Stimulated activated CD4-positive, alpha-beta T cell treated with anti-CD3 and anti-CD28 coated beads, Interleukin-15, amount 100 ng/mL, for 1 hour (primary cell): ENCODE results near the gene PRKCZ.

Experiments
- DNase-seq, 2 donors: peaks; one replicate each; pipeline ENCODE4 v3.0.0-alpha.2; 2020; ENCODE audit warnings: low read depth in 1 of 2, low spot score in 1 of 2

PRKCZ gene

DNA sequence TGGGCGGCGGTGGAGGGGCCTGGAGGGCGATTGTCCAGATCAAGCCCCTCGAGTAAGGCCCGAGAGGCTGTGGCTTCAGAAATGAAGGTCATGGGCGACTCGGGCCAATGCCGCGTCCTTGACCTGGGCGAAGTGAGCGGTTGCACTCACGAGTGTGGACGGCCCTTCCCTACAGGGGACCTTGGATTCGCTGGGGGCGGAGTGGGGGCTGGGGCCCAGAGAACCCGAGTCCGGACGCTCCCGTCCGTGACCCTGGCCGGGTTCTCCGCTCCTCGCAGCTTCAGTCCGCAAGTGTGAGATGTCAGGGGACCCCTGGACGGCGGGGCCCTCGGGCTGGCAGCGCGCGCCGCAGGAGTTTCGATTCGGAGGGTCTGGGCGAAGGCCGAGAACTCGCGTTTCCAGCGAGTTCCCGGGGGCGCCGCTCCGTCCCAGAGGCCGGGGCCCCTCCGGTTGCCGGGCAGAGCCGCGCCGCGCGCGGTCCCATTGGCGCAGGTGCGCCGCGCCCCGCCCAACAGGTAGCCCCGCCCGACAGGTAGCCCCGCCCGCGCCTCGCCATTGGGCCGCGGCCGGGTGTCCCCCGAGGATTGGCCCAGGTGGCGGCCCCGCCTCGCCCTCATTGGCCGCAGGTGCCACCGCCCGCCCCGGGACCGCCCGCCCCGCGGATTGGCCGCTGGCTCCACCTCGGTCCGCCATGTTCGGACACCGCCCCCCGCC lies at the start of gene PRKCZ:
Gene PRKCZ (plus strand): TSS at position 694 of the 714 bp plus-strand sequence. CDS start 220 bp downstream, outside the sequence.
- DNase-seq, result peak; percentile 91 to 94

DNA sequence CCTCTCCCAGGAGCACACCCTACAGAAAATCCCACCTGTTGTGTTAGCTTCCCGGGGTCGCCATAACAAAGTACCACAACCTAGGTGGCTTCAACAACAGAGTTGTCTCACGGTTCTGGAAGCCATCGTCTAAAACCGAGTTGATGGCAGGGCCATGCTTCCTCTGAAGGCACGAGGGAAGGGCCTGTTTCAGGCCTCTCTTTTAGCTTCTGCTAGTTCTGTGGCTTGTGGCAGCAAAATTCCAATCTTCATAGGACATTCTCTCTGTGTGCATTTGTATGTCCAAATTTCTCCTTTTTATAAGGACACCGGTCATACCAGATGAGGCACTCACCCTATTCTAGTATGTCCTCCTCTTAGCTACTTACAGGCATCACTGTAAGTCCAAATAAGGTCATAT lies 49.8 kb upstream of the PRKCZ start:
- no peak for DNase-seq

DNA sequence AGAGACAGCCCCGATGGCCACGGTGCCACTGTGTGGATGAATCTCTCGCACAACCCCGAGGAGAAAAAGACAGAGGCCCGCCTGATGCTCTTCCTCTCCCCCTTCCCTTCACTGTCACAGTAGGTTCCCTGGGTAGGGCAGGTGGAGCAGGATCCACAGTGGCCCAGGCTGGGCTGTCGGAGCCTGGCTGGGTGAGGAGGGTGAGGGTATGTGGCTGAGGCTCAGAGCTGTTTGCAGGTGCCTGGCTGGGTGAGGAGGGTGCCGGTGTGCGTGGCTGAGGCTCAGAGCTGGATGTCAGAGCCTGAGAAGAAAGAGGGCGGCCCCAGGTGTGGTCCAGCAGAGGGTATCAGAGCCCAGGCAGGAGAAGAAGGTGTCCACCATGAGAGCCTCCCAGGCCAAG lies 49.4 kb upstream of the PRKCZ start:
- no peak for DNase-seq

DNA sequence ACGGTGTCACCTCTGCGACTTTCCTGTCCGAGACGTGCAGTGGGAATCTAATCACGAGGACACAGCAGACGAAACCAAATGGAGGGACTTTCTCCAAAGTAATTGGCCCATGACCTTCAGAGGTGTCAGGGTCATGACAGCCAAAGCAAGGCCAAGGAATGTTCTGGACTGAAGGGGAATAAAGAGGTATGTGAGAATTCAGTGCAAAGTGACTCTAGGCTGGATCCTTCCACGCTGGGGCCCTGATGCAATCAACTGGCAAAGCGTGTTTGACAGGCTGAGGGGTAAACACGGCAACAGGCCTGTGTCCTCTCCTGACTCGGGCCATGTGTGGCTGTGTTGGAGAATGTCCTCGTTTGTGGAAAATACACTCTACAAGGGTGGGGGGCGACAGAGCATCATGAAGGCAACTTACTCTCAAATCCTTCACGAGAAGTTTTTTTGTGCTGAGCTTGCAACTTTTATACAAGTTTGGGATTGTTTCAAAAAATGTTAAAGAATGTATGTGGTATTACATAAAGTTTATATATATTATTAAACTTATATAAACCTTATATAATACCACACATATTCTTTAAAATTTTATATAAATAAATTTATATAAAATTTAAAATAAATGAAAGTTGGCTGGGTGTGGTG lies 48.3 kb upstream of the PRKCZ start:
- no peak for DNase-seq

DNA sequence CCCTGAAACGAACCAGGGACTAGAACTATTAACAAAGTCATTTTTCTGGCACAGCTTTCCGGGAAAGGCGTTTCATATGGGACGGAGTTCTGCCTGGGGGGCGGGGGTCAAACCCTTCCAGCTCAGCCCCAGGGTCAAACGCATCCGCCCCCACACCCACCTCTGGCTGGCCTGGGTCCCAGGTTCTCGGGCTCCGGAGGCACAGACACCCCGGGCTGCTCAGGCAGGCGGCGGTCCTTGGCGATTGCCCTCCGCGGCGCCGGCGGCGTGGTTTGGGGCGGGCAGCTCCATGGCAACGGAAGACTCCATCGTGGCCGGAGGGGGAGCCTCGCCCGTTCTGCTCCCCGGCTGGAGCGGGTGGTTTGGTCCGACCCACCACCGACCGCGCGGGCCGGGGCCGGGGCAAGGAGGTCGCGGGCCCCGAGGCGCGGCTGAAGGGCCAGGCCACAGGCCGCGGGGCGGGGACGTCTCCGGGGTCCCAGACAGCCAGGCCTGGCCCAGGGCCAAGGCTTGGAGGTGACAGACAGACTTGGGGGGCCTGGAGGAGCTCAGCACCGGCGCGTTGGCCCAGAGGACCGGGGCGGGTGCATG lies 46.6 kb upstream of the PRKCZ start, which contains the start of gene CFAP74:
Gene CFAP74 (minus strand): TSS at position 246 of the 591 bp plus-strand sequence. CDS start 12,830 bp downstream, outside the sequence.
- no peak for DNase-seq

DNA sequence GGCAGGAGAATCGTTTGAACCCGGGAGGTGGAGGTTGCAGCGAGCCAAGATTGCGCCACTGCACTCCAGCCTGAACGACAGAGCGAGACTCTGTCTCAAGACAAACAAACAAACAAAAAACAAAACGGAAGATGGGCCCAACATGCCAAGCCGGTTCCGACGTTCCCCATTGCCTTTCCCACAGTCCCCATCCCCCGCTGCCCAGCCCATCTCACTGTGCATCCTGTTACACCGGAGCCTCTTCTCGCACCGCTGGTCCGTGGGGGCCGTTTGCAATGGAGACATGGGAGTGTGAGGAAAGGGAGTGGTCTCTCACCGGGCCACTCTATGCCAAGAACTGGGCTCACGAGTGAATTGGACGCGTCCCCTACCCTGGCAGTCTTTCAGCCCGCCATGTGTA lies 45.4 kb upstream of the PRKCZ start:
- no peak for DNase-seq

DNA sequence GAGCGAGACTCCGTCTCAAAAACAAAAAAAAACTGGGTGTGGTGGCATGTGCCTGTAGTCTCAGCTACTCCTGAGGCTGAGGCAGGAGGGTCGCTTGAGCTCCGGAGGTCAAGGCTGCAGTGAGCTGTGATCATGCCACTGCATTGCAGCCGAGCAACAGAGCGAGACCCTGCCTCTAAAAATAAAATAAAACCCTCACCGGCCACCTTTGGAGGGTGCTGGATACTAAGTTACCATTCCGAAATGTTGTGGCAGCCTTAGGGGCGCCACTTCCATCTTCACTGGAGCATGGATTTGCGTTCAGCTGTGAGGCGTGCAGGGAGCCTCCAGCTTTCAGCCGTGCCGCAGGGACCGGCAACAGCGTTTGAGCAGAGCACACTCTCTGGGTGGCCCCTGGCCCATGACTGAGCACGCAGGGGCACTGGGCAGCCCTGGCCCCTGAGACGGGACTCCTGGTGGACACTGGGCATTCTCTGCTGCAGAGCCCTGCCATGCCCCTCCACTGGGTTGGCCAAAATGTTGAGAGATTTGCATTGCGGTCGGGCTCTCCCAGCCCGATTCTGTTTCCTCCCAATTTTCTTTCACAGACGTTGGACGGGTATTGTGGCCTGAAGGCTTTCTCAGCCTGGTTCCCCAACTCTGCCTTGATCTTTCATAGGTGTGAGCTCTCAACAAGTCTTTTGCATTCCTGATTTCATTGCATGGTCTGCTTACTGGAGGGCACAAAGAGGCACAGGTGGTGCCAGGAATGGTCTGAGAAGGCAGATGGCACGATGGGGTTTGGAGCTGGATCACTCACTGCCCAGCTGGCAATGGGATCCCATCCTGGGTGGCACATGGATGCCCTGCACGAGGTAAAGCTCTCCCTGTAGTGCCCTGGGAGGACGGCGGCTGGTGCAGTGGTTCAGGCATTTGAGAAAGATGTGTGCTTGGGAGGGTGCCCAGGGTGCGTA lies 40.8 kb upstream of the PRKCZ start:
- no peak for DNase-seq

DNA sequence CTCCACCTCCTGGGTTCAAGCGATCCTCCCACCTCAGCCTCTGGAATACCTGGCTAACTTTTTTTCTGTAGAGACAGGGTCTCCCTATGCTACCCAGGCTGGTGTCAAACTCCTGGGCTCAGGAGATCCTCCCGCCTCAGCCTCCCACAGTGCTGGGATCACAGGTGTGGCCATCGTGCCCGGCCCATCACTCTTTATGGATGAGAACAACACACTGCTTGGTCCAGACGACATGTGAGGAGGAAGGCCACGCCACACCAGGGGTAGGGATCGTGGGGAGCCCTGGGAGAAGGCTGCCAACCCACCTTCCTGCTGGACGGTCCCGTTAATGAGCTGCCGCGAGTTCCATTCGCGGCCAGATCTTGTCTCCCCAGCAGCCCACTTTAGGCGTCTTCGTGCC lies 36.0 kb upstream of the PRKCZ start:
- DNase-seq, result no peak

DNA sequence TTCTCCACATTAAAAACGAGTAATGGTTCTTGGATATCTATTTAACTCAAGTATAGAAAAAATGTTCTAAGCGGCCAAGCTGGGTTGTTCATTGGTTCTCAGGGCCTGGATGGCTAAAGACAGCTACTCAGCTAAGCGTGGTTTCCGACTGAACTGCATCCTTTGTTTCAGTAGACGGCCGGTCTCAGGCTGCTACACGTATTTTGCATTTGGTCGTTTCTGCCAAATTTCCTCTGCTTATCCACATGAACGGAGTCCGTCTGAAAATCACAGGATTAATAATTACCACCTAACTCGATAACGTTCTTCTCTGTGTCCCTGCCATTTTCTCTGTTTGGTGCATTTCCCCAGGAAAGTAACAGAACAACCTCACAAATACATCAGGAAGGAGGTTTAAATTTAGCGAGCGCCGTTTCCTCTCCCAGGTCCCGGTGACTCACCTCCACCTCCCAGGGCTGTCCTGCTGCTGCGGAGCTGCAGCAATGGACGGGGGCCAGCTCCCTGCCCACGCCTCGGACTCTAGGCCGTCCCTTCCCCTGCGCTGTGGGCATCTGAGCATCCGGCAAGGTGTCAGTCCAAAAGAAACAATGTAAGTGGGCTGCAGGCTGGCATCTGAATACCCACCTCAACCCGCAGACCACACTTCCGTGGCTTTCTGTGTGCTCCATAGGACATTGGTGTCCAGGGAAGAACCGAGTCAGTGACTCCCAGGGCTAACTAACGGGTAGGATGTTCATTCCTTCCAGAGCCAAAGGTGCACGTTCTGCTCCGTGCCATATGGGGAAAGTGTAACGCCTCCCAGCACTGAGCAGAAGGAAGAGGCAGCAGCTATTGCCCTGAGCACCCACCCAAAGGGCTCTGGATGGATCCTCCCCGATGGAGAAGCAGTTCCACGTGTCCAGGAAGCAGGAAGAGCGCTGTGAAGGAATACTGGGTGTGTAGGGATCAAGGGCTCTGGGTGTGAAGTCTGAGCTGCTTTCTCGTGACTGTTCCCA lies 35.2 kb upstream of the PRKCZ start:
- DNase-seq, result no peak

DNA sequence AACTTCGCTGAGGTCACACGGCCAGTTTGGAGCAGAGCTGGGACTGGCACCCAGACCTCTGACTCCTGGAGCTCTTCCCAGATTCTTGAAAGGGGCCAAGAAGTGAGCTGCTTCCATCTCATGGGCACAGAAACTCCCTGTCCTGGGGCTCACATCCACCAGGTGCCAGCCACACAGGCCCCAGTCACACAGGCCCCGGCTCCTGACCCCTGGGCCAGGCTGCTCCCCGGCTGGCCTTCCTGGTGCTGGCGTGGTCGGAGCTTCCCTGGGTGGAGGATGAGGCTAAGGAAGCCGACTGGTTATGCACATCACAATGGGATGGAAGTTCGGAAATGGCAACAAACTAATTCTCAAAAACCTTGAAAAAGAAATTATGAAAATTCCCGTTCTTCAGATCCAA lies 34.1 kb upstream of the PRKCZ start:
- no peak for DNase-seq

DNA sequence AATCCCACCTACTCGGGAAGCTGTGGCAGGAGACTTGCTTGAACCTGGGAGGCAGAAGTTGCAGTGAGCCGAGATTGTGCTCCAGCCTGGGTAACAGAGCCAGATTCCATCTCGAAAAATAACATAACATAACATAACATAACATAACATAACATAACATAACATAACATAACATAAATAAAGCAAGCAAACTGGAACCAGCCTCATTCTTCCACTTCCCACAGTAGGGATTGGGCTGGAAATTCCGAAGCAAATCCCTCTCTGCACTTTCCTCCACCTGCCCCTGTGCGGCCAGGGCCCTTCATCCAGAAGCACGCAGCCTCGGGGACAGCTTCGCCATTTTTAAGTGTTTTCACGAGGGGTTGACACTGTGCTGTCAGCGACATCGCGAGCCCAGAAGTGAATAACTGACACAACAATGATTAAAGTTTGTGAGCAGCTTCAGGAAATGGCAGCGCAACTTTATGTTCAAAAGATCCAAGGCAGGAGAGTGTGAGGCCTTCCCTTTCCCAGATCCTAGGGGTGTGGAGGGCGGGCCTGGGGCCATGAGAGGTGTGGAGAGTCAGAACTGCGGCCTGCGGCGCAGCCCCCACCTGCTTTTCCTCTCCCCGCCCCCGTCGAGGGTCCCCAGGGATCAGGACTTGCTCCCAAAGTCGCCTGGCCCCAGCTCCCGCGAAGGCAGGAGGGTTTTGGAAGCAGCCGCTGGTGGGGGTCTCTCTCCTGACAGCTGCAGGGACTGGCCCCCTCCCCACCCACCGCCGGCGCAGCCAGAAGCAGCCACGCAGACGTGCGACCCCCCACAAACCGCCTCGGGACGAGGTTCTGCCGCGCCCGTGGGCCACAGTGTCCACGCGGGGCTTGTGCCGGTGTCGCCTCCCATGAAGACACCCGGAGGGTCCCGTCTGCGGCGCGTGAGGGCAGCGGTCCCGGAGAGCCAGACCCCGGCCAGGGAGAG lies 31.7 kb upstream of the PRKCZ start:
- DNase-seq, result no peak

DNA sequence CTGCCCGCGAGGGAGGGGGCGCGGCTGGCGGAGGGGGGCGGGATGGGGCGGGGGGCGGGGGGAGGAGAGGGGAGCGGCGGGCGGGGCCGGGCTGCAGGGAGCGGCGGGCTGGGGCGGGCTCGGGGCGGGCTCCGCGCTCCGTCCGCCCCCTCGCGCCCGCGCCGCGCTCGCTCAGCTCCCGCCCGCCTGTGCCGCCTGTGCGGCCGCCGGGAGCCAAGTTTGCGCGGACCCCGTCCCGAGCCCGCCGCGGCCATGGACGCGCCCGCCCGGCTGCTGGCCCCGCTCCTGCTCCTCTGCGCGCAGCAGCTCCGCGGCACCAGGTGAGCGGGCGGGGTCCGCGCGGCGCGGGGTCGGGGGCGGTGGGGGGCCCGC lies 31.1 kb upstream of the PRKCZ start, which contains the start of gene GABRD:
Gene GABRD (plus strand): TSS at position 174 of the 372 bp plus-strand sequence. CDS start 79 bp downstream, at position 253.
- DNase-seq, result no peak

DNA sequence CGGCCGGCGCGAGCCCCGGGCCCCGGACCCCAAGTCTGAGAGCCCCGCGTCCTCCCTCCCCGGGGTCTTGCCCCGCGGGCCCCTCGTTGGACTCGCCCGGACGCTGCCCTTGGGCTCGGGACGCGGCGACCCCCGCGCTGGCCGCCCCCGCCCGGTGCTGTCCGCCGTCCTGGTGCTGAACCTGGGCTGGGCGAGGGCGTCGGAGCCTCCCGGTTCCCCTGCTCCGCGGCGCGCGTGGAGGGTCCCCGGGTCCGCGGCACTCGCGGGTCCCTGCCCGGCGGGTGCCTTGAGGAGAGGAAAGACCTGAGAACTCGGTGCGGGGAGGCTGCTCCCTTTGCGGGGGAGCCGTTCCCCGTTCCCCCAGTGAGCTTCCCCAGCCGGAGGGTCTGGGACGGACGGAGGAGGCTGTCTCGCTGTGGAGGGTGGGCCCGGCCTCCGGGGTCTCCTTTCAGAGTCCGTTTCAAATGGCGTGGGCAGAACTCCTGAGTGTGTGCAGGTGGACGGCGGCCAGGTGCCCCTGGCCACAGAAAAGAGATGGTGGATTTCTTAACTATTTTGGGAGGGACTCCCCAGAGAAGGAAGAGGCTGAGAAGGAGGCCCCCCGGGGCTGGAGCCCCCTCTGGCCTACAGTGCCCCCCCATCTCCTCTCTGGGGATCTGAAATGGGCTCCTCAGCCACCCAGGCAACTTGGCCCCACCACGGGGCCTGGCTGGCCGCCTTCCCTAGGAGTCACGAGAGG lies 30.5 kb upstream of the PRKCZ start:
- no peak for DNase-seq

DNA sequence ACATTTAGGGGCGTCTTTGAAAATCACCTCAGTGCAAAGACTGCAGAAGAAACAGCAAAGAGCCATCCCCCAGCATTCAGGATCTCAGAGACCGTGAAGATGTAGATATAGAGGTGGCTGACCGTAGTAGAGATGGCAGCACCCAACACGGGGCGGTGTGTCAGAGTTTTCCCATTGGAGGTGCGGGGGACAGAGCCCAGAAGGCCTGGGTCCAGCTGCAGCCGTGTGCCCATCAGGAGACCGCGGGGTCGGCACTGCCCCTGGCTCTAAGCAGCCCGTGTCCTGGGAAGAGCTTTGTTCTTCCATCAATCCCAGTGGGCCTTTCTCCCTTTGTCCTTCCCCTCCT lies 29.9 kb upstream of the PRKCZ start:
- no peak for DNase-seq

DNA sequence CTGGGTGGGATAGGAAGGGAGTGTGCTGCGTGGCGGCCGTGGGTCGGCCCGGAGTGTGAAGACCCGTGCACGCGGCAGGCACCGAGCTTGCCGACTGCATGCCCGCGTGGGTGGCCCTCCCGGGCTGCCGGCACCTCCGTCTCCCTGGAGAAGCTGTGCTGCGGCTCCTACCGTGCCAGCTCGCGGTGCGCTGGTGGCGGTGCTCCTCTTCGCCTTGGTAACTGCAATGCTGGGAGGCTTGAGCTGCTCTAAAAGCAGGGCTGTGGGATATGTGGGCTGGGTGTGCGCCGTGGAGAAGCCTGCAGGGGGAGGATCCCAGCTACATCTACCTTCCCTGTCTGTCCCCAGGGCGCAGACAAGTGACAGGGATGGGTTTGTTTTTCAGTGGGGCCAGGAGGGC lies 28.7 kb upstream of the PRKCZ start:
- no peak for DNase-seq

DNA sequence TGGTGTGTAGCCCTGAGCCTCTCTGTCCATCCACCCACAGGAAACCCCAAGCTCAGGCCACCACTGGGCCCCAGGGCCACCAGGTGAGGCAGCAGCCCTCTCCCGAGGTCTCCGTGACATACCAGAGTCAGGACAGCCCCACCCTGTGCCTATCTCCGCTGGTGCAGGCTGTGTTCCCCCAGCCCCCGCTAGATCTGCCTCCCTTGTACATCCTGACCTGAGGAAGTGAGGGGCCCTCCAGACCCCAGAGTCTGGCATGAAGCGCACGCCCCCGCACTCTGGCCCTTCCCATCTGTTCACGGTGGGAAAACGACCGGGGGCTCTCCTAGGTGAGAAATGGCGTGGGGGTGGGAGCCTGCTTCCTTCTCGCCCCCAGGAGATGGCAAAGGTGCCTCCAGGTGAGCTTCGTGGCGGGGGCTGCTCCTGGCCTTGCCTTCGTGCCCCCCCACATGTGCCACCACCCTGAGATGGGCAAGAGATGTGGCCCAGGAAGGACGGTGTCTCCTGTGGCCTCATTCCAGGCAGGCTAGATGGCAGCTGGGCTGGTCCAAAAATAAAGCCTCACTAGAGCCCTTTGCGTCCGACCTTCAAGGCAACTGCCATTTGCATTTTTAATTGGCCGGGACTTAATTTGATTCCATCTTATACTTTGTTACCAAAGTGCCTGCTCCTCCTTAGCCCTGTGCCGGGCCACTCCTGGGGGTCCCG lies 28.0 kb upstream of the PRKCZ start:
- DNase-seq, result no peak

DNA sequence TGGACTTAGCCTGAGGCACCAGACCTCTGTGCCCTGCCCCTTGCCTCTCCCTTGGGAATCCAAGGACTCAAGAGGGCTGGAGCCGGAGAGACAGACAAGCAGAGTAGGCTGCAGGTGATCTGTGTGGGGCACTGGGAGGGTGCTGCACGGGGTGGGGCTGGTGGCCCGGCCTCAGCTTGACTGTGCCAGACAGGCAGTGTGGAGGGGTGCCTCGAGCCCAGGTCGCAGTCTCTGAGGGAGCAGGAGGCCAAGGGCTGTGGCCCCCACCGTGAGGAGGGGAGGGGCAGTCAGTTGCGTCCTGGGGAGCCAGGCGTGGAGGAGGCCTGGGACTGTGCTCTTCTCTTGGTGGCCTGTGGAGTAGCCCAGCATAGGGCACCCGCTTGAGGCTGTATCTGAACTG lies 27.0 kb upstream of the PRKCZ start:
- DNase-seq, result no peak

DNA sequence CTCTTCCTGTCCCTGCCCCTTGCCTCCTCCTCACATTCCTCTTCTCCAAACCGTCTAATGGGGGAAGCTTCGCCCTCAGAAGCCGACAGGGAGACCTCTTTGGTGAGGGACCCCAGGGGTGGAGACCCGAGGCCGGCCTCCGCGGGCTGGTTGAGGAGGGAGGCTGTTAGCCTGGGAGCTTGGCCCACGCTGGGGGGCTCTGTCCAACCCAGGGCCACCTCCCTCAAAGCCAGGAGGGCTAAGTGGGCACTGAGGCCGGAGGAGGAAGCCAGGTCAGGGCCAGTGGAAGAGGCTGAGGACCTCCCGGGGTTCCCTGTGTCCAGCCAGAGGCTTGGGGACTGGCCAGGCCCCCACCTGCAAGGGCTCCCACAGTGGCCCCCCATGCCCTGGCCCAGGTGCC lies 25.8 kb upstream of the PRKCZ start:
- no peak for DNase-seq
